Panc1 (cell line): ENCODE measurements around the gene NEAT1. TPM values are rescaled to one million over a fixed set of nuclear protein-coding genes. Genes with fewer than 3 reads are reported as not detected.
A peak's percentile ranks its signal among the peaks of the same experiment; 100 is the strongest.

Source experiments
- ATAC-seq: fragments of 200-7000 bp; cut with Tn5 transposase; 2 replicates; pipeline ENCODE4 v1.9.1; 2020; ENCODE audit warnings: mild to moderate bottlenecking, moderate library complexity
- BruUV-seq: library from RNA; stranded (reverse); fragments of 400-500 nt; replicated peaks from 2 replicates; lab custom pipeline; 2021; lab: Mats Ljungman, UMichigan
- CTCF ChIA-PET: fragments of 300-600 bp; sonication (Branson Sonifier 250); formaldehyde crosslinking; loops from one replicate; lab custom pipeline; 2022; ENCODE audit warnings: antibody characterized with exemption; lab: Charles Lee
- POLR2A ChIA-PET: fragments of 300-600 bp; sonication (Branson Sonifier 250); formaldehyde crosslinking; loops from one replicate; lab custom pipeline; 2022; ENCODE audit warnings: antibody characterized with exemption; lab: Charles Lee
- DNase-seq: peaks from one replicate; pipeline ENCODE4 v3.0.0-alpha.2; 2010; ENCODE audit warnings: low read depth, low spot score
- H3K27ac ChIP-seq: 2 replicates; pipeline ENCODE4 v1.5.1; 2011; ENCODE audit warnings: mild to moderate bottlenecking, low read length, inconsistent platforms
- H3K27me3 ChIP-seq: fragments of 200-500 bp; sonication (Bioruptor generic); 2 replicates; pipeline ENCODE4 v1.6.0; 2014; ENCODE audit warnings: low read length, inconsistent platforms; ENCODE audit not compliant: control insufficient read depth, insufficient read depth
- H3K36me3 ChIP-seq: fragments of 200-500 bp; sonication (Bioruptor generic); 2 replicates; pipeline ENCODE4 v1.5.1; 2014; ENCODE audit warnings: inconsistent platforms, mild to moderate bottlenecking, low read length, moderate library complexity; ENCODE audit not compliant: control insufficient read depth, insufficient read depth
- H3K4me1 ChIP-seq: 2 replicates; pipeline ENCODE4 v1.5.1; 2011; ENCODE audit warnings: inconsistent platforms, mild to moderate bottlenecking, low read length, moderate library complexity; ENCODE audit not compliant: control insufficient read depth, insufficient read depth
- H3K4me3 ChIP-seq, 2 experiments: 2 replicates each; pipeline ENCODE4 v1.5.1; 2011 to 2012; ENCODE audit warnings: low read depth in 2 of 2, low read length in 2 of 2, mild to moderate bottlenecking in 2 of 2, inconsistent platforms in 1 of 2, moderate library complexity in 1 of 2
- H3K9me3 ChIP-seq: fragments of 200-500 bp; sonication (Bioruptor generic); 2 replicates; pipeline ENCODE4 v1.5.1; 2014; ENCODE audit warnings: low read depth, mild to moderate bottlenecking, inconsistent platforms, low read length, moderate library complexity; ENCODE audit not compliant: control insufficient read depth, insufficient read depth
- POLR2AphosphoS5 ChIP-seq: IDR thresholded peaks from 2 replicates; pipeline ENCODE4 v1.6.1; 2012; ENCODE audit warnings: mild to moderate bottlenecking, low read depth, low read length, moderate library complexity
- SIN3A ChIP-seq: IDR thresholded peaks from 2 replicates; pipeline ENCODE4 v1.6.1; 2012; ENCODE audit warnings: low read depth, mild to moderate bottlenecking, low read length, moderate library complexity, borderline replicate concordance; ENCODE audit not compliant: insufficient read depth
- TCF7L2 ChIP-seq: IDR thresholded peaks from 2 replicates; pipeline ENCODE4 v1.6.1; 2011; ENCODE audit warnings: mild to moderate bottlenecking, low read depth, low read length, inconsistent platforms
- in situ Hi-C: cut with HindIII; loops from 2 replicates; pipeline ENCODE4 v1.10.0; 2016; ENCODE audit warnings: low sequenced_read_pairs, low pct_unique_long_range_greater_than_20kb
- intact Hi-C: fragments of 100-400 bp; cut with micrococcal nuclease; formaldehyde crosslinking; loops from one replicate; pipeline ENCODE4 v1.10.0; 2022; ENCODE audit not compliant: unreplicated experiment
- total RNA-seq: library from RNA; stranded (reverse); gene quantifications from one replicate; pipeline ENCODE4 v1.2.1, GENCODE V29; 2021; ENCODE audit not compliant: unreplicated experiment
- TF ChIP-seq, protein P1 (sequence below), 2 experiments: IDR thresholded peaks; 2 replicates each; pipeline ENCODE4 v1.6.1; 2011 to 2012; ENCODE audit warnings: low read depth in 2 of 2, control low read depth in 1 of 2, low read length in 1 of 2, mild to moderate bottlenecking in 1 of 2, moderate library complexity in 1 of 2; ENCODE audit not compliant: insufficient read depth in 1 of 2
- TF ChIP-seq, protein P2 (sequence below): fragments of 450-650 bp; IDR thresholded peaks from 2 replicates; pipeline ENCODE4 v1.5.1; 2017; ENCODE audit warnings: mild to moderate bottlenecking

Gene NEAT1
- total RNA-seq, 1 experiment from 2014 or later, result 731 TPM

DNA sequence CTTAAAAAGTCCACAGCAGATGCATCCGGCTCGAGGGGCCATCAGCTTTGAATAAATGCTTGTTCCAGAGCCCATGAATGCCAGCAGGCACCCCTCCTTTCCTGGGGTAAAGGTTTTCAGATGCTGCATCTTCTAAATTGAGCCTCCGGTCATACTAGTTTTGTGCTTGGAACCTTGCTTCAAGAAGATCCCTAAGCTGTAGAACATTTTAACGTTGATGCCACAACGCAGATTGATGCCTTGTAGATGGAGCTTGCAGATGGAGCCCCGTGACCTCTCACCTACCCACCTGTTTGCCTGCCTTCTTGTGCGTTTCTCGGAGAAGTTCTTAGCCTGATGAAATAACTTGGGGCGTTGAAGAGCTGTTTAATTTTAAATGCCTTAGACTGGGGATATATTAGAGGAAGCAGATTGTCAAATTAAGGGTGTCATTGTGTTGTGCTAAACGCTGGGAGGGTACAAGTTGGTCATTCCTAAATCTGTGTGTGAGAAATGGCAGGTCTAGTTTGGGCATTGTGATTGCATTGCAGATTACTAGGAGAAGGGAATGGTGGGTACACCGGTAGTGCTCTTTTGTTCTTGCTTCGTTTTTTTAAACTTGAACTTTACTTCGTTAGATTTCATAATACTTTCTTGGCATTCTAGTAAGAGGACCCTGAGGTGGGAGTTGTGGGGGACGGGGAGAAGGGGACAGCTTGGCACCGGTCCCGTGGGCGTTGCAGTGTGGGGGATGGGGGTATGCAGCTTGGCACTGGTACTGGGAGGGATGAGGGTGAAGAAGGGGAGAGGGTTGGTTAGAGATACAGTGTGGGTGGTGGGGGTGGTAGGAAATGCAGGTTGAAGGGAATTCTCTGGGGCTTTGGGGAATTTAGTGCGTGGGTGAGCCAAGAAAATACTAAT lies 1.9 kb downstream of the NEAT1 start:
- POLR2A ChIA-PET, result interaction anchor here (0.5 to 7.3 kb wide), 11 partner anchors 16 to 146 kb away, joined by 3 to 108 read pairs (median 4); partner anchors contain the start of genes MALAT1 and ZNRD2
- ATAC-seq (no peak), DNase-seq (no peak)
- Histone ChIP-seq H3K36me3 (peaks cover 25% of the 10 kb centered on the region), H3K27me3 (no peaks in the 10 kb centered on the region), H3K9me3 (no peaks in the 10 kb centered on the region), H3K4me1 (peaks cover 48% of the 10 kb centered on the region), H3K27ac (peak overlapping the region; percentile 100), H3K4me3 (peak overlapping the region; percentile 91 to 99)
- no TSS peak for BruUV-seq
- TF ChIP-seq, protein P1, sequence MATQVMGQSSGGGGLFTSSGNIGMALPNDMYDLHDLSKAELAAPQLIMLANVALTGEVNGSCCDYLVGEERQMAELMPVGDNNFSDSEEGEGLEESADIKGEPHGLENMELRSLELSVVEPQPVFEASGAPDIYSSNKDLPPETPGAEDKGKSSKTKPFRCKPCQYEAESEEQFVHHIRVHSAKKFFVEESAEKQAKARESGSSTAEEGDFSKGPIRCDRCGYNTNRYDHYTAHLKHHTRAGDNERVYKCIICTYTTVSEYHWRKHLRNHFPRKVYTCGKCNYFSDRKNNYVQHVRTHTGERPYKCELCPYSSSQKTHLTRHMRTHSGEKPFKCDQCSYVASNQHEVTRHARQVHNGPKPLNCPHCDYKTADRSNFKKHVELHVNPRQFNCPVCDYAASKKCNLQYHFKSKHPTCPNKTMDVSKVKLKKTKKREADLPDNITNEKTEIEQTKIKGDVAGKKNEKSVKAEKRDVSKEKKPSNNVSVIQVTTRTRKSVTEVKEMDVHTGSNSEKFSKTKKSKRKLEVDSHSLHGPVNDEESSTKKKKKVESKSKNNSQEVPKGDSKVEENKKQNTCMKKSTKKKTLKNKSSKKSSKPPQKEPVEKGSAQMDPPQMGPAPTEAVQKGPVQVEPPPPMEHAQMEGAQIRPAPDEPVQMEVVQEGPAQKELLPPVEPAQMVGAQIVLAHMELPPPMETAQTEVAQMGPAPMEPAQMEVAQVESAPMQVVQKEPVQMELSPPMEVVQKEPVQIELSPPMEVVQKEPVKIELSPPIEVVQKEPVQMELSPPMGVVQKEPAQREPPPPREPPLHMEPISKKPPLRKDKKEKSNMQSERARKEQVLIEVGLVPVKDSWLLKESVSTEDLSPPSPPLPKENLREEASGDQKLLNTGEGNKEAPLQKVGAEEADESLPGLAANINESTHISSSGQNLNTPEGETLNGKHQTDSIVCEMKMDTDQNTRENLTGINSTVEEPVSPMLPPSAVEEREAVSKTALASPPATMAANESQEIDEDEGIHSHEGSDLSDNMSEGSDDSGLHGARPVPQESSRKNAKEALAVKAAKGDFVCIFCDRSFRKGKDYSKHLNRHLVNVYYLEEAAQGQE (IDR thresholded peaks at IDR 0.05; ENCODE audit: insufficient read depth in 1 of 2, low read depth in 2 of 2, low read length in 1 of 2), result no peak
- TF ChIP-seq POLR2AphosphoS5, result peak; percentile 66; the same call in 1 of the 2 replicates
- TF ChIP-seq SIN3A, result no peak; the same call in 1 of the 2 replicates
- no peak for TF ChIP-seq TCF7L2
- TF ChIP-seq, protein P2, sequence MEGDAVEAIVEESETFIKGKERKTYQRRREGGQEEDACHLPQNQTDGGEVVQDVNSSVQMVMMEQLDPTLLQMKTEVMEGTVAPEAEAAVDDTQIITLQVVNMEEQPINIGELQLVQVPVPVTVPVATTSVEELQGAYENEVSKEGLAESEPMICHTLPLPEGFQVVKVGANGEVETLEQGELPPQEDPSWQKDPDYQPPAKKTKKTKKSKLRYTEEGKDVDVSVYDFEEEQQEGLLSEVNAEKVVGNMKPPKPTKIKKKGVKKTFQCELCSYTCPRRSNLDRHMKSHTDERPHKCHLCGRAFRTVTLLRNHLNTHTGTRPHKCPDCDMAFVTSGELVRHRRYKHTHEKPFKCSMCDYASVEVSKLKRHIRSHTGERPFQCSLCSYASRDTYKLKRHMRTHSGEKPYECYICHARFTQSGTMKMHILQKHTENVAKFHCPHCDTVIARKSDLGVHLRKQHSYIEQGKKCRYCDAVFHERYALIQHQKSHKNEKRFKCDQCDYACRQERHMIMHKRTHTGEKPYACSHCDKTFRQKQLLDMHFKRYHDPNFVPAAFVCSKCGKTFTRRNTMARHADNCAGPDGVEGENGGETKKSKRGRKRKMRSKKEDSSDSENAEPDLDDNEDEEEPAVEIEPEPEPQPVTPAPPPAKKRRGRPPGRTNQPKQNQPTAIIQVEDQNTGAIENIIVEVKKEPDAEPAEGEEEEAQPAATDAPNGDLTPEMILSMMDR, result no peak
- CTCF ChIA-PET, result interaction anchor here (0.7 kb wide), 1 partner anchor 30 kb away, joined by 3 read pairs; no protein-coding TSS in a partner anchor
- in situ Hi-C loops, result loop anchor here (5.0 kb wide), 1 partner anchor 73 kb away; the partner anchor contains the start of gene MALAT1
- intact Hi-C loops, result no loop called here

GRCh38 chr11:65425105-65425970 lies 2.7 kb downstream of the NEAT1 start:
- no peak for ATAC-seq
- Histone ChIP-seq H3K4me3 (peak overlapping the region; percentile 91 to 99), H3K27ac (peak overlapping the region; percentile 100), H3K27me3 (no peaks in the 10 kb centered on the region), H3K4me1 (peaks cover 48% of the 10 kb centered on the region), H3K36me3 (peaks cover 25% of the 10 kb centered on the region), H3K9me3 (no peaks in the 10 kb centered on the region)
- TF ChIP-seq SIN3A (peak; percentile 96; the same call in 1 of the 2 replicates), TCF7L2 (no peak), POLR2AphosphoS5 (peak; percentile 76)
- TF ChIP-seq, protein P1 (IDR thresholded peaks at IDR 0.05; ENCODE audit: insufficient read depth in 1 of 2, low read depth in 2 of 2, low read length in 1 of 2), result 0 out of 4 replicates have a peak, but pooled peaks of 1 of the 2 experiments have one; percentile 37
- TF ChIP-seq, protein P2, result no peak
- in situ Hi-C loops (no loop called here), intact Hi-C loops (no loop called here)
- POLR2A ChIA-PET, result interaction anchor here (0.5 to 7.3 kb wide), 2 partner anchors 15 to 73 kb away, joined by 6 to 108 read pairs; partner anchors contain the start of gene MALAT1
- CTCF ChIA-PET, result no interaction called here
- BruUV-seq, result no TSS peak
- no peak for DNase-seq
